Activated CD4-positive, CD25-positive, alpha-beta regulatory T cell treated with anti-CD3 and anti-CD28 coated beads, Interleukin-2, amount 50 U/mL, for 16 hours (primary cell): ENCODE data around the gene KRIT1.
"Not testable (repeated sequence)": the region's sequence is repeated elsewhere in the genome, so short reads cannot be mapped to it uniquely, and the experiment has no call there.

Experiments used
- DNase-seq: peaks from one replicate; pipeline ENCODE4 v3.0.0-alpha.2; 2020; ENCODE audit warnings: low read depth, low spot score

The KRIT1 gene

DNA sequence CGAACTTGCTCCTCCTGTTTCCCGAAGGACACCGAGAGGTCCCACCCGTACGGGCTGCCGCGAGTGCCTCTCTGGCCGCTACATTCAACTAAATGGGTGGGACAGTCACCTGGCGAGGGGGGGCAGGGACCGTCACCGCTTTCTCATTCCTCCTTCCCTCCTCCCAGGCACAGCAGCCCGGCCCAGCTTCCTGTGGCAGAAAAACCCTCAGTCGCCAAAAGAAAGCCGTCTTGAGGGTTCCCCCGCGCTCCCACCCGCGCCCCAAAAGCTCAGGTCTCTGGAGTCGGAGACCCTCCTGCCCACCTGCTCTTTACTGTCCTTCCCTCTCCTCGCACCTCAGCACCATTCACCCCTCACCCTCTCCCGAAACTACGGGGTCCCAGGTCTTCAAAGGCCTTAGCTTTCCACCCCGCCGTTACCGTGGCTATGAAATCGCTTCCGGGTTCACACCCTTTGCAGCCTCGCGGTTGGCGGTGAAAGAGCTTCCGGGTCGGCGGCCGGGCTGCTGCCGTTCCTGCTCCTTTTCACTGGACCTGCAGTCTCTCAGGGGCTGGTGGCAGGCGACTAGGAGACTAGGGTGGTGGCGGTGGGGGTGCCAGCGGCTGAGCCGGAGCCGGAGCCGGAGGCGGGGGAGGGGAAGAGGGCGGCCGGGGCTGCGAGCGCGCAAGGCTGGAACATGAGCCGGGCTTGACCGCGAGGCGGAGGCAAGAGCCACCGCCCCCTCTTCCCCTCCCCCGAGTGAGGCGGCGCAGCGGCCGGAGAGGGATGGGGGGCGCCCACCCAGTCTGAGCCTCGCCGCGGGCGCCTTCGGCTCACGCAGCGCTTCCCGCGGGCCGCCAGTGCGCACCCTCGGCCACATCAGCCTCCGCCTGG is at the start of gene KRIT1, which contains the start of gene ANKIB1:
TSS of gene KRIT1 (minus strand) at position 428 of the 873 bp plus-strand sequence. CDS start 3,779 bp downstream, outside the sequence.
TSS of gene ANKIB1 (plus strand) at position 488 of the 873 bp plus-strand sequence. CDS start 49,005 bp downstream, outside the sequence.
- DNase-seq = peak; percentile 74

GRCh38 chr7:92295391-92295790 is 49.7 kb upstream of the KRIT1 start:
- no peak for DNase-seq

DNA sequence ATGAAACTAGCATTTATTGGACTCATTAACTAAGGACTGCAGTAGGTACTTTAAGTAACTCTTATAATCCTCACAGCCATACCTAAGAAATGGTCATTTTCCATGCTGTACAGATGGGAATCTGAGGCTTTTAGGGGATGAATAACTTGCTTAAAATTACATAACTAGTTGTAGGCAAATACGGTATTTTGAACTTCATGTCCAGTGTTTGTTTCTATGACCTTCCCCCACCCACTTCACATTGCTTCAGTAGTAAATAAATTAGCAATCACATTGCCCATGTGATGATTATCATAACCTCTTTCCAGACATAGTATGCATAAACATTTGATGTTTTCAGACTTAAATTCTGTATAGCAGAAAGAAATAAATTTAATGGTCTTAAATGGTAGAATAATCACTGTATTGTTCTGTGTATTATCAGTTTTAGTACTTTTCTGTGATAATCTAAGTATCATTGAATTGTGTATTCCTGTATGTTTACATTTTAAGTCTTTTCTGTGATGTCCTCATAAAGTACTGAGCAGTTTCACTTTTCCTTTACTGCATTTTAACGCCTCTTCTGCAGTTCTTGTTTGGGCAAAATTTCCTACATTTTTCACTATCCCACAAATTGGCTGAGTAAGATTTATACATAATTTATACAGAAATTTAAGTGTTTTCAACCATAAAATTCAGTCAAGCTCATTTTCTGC is 48.3 kb upstream of the KRIT1 start:
- no peak for DNase-seq

DNA sequence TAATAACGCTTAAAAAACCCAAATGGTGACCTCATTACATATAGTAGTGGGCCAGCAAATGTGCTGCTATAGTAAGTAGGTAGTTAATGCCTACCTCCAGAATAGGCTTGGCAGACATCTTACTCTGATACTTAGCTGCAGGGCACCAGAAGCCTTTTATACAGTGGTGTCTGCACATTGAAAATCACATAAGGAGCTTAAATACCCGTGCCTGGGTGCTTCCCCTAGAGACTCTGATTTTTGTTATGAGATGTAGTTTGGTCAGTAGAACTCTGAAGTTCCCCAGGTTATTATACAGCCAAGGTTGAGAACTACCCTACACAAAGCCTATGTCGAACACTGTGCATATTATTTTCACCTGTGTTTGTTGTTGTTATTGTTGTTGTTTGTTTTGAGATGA is 47.3 kb upstream of the KRIT1 start:
- no peak for DNase-seq

DNA sequence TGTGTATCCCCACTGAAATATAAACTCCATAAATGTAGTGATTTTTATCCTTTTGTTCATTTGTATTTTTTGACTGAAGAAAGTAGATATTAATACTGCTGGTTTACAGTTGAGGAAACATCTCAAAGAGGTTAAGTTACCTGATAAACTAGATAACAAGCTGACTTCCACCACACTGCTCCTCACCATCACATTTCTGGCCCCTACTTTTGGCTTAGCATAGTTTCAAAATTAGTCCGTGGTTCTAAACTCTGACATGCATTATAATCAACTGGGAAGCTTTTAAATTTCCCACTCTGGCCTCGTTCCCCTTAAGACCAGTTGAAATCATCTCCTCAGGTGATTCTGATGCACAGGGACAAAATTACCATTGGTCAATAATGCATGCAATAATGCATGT is 43.6 kb upstream of the KRIT1 start:
- DNase-seq = no peak

DNA sequence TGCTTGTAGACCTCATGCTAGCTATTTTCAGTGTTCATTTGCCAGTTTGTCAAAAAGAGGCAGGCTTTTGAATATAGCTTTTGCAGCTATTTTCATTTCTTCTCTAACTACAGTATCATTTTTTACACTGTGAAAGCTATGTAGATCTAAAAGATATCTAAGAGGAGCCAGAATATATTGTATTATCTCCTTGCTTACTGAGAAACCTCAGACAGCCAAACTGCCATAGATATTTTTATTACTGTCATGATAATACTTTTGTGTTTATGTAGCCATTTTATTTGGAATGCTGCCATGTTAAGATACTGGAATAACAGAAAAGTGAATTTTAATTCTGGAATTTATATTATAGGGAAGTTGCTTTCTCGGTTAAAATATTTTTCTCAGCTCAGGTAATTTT is 37.2 kb upstream of the KRIT1 start:
- DNase-seq = no peak

DNA sequence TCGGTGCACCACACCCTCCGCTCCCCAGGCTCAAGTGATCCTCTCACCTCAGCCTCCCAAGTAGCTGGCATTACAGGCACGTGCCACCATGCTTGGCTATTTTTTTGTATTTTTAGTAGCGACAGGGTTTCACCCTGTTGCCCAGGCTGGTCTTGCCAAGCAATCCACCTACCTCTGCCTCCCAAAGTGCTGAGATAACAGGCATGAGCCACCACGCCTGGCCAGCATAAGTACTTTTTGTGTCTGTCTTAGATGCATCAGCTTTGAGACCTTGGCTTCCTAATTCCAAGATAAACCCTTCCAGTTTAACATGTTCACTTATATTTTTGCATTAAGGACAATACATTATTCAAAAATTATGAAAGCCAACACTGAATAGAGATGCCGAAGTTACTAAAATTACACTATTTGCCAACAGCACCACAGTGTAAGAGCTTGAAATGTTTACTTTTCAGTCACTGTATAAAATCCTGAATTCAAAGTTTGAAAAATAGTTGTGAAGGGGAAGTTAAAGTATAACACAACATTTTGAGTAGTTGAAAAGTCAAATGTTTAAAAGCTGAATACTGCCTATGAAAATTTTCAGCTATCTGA is 36.6 kb upstream of the KRIT1 start:
- no peak for DNase-seq

DNA sequence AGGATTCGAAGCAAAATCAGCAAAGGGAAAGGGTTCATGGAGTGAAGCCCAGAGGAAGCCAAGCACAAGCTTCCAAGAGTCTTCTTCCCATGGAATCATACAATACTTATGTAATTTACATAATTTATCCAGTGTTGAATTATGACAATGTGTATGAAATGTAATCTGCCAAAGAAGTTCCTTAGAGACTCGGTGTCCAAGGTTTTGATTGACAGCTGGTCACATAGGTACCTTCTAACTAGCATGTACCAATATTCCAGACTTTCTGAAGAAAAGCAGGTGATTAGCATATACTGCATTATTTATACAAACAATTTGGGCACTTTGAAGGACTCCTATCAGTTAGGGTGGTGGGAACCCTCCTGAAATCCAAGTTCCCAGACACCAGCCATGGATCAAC is 35.3 kb upstream of the KRIT1 start:
- DNase-seq = no peak

- no peak for DNase-seq
Observed at GRCh38 chr7:92279396-92280031, 33.8 kb upstream of the KRIT1 start.

DNA sequence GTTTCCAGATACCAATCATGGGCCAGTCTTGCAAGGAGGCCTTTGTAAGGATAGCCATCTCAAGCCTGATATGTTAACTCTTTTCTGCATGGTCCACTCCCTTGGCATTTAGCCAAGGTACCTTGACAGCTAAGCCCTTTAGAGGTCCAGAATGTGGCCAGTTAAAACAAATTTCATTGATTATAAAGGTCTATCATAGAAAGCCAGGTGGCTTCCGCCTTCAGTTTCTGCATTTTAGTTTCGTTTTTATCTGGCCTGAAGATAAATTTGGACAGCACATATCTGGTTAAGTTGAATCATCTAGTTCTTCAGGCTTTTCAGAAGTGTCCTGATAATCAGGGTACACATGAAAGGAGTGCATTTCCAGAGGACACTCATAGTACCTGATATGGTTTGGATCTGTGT is 30.7 kb upstream of the KRIT1 start:
- DNase-seq = no peak

DNA sequence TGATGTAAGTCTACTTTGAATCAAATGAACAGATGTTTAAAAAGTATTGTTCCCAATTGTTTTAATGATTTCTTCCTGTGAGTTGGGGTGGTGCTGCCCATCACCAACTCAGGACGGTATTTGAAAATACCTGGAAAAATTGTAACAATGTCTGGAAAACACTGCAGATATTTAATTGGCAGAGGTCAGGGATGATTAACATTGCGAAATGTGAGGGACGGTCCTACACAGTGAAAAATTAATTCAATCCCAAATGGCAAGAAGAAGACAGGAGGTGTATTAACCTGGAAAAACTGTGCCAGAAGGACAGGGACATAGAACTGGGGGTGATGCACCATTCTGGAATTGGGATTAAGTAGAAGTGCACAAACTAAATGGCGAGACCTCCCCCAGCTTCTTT is 29.6 kb upstream of the KRIT1 start:
- DNase-seq = no peak

GRCh38 chr7:92268921-92269320 is 23.2 kb upstream of the KRIT1 start:
- no peak for DNase-seq

DNA sequence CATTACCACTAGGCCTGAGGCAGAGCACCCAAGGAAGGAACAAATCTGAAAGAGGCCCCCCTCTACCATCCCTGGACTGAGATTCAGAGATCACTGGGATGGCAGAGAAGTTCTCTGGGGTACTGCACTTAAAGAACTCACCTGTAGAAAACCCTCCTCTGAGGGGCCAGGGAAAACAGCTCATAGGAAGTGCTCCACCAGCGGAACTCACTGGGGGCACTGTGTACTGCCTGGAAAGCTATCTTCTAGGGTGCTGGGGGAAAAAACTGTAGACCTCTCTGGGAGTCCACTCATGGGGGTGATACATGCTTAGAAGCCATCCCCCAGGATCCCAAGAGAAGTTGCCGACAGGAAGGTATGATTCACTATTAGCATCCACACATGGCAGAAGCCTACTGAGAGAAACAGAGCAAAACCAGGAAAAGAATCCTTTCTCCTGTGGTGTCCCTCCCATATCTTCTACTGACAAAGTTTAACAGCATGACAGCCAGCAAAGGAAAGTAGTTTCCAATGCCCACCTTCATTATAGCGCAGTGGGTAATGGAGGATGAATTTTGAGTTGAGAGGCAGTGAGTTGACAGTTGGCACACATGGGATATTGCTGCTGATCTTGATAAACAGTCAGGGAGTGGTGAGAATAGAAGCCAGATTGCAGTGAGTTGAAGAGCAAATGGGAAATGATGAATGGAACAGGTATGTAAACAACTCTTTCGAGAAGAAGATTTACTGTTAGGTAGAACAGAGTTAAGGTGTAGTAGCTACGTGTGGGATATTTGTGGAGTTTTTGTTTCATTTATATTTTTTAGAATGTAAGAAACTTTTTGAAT is 20.9 kb upstream of the KRIT1 start:
- DNase-seq = no peak

- no peak for DNase-seq
Observed at GRCh38 chr7:92260248-92260781, 14.6 kb upstream of the KRIT1 start.

- no peak for DNase-seq
Observed at GRCh38 chr7:92259610-92260247, 14.0 kb upstream of the KRIT1 start.

GRCh38 chr7:92259062-92259461 is 13.3 kb upstream of the KRIT1 start:
- no peak for DNase-seq

DNA sequence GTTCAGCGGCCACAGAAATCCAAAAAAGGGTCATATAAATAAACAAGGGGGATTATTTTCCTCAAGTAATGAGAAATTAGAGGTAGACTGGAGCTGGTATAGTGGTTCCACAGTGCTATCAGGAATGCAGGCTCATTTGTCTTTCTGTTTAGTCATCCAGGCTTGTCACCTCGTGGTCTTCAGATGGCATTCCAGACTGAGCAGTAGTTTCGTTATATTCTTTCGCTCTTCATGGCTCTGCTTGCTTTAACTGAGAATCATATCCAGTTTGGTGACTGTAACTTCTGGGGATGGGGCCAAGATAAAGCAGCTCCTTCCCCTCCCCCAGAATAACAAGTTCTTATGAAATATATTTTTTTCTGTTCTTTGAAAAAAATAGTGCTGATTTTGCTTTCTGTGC is 9.6 kb upstream of the KRIT1 start:
- DNase-seq = no peak

DNA sequence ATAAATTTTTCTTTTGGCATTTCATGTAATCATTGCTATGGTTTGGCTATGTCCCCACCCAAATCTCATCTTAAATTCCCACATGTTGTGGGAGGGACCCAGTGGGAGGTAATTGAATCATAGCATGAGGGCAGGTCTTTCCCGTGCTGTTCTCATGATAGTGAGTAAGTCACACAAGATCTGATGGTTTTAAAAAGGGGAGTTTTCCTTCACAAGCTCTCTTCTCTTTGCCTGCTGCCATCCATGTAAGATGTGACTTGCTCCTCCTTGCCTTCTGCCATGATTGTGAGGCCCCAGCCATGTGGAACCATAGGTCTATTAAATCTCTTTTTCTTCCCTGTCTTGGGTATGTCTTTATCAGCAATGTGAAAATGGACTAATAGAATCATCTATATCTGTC is 9.1 kb upstream of the KRIT1 start:
- not testable (repeated sequence) for DNase-seq

DNA sequence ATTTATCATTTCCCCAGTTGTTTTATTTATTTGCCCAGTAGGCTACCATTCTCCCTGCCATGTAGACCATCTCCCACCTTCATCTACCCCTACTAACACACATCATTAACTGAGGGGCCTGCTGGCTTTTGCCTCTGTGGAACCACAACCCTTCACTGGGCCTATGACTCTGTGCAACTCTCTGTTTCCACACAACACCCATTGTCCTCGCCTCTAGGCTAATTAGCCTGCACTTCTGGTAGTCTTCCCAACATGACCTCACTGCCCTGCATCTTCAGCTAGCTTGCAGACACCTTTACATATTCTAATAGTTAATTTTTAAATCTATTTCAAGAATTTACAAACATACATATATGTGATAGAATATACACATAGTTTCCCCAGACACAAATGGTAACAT is 7.5 kb upstream of the KRIT1 start:
- no peak for DNase-seq

- DNase-seq = no peak
Observed at GRCh38 chr7:92251181-92251580, 5.5 kb upstream of the KRIT1 start.
